H9 (cell line): Measurements from ENCODE around the gene CDC25B. TPM values are rescaled to one million over a fixed set of nuclear protein-coding genes. Genes with fewer than 3 reads are reported as not detected.
A peak's percentile ranks its signal among the peaks of the same experiment; 100 is the strongest.

Source experiments
- DNase-seq: peaks from one replicate; pipeline ENCODE4 v3.0.0-alpha.2; 2017
- H2AFZ ChIP-seq: one replicate; pipeline ENCODE4 v1.6.1; 2013; ENCODE audit warnings: mild to moderate bottlenecking, low read length, control low read depth, moderate library complexity
- H2AK5ac ChIP-seq: 2 replicates; pipeline ENCODE4 v1.6.1; 2013; ENCODE audit warnings: low read length, control low read depth, mixed read lengths; ENCODE audit not compliant: insufficient read length
- H2BK120ac ChIP-seq: one replicate; pipeline ENCODE4 v1.6.1; 2013; ENCODE audit warnings: low read depth, mild to moderate bottlenecking, low read length, control low read depth, inconsistent platforms; ENCODE audit not compliant: poor library complexity, severe bottlenecking
- H2BK12ac ChIP-seq: 2 replicates; pipeline ENCODE4 v1.6.1; 2013; ENCODE audit warnings: low read length, control low read depth, mixed read lengths, low read depth; ENCODE audit not compliant: insufficient read length
- H2BK15ac ChIP-seq: 2 replicates; pipeline ENCODE4 v1.6.1; 2013; ENCODE audit warnings: low read depth, low read length, control low read depth
- H2BK20ac ChIP-seq: one replicate; pipeline ENCODE4 v1.6.1; 2013; ENCODE audit warnings: low read depth, mild to moderate bottlenecking, low read length, control low read depth, inconsistent platforms; ENCODE audit not compliant: poor library complexity, severe bottlenecking
- H2BK5ac ChIP-seq: 2 replicates; pipeline ENCODE4 v1.6.1; 2013; ENCODE audit warnings: low read length, control low read depth, mixed read lengths; ENCODE audit not compliant: insufficient read length
- H3K14ac ChIP-seq: 2 replicates; pipeline ENCODE4 v1.6.1; 2013; ENCODE audit warnings: low read length, control low read depth; ENCODE audit not compliant: insufficient read depth
- H3K18ac ChIP-seq: 2 replicates; pipeline ENCODE4 v1.6.1; 2013; ENCODE audit warnings: low read depth, mild to moderate bottlenecking, mixed read lengths, low read length, control low read depth; ENCODE audit not compliant: insufficient read length
- H3K23ac ChIP-seq: 2 replicates; pipeline ENCODE4 v1.6.1; 2013; ENCODE audit warnings: low read length, control low read depth, mixed read lengths, low read depth; ENCODE audit not compliant: insufficient read length
- H3K23me2 ChIP-seq: 2 replicates; pipeline ENCODE4 v1.6.1; 2013; ENCODE audit warnings: low read depth, mild to moderate bottlenecking, mixed read lengths, low read length, control low read depth; ENCODE audit not compliant: insufficient read length, poor library complexity, severe bottlenecking
- H3K27ac ChIP-seq: 2 replicates; pipeline ENCODE4 v1.5.1; 2013; ENCODE audit warnings: low read length, control low read depth, mixed read lengths, low read depth; ENCODE audit not compliant: insufficient read length
- H3K27me3 ChIP-seq: 2 replicates; pipeline ENCODE4 v1.6.1; 2013; ENCODE audit warnings: low read length, control low read depth, inconsistent platforms; ENCODE audit not compliant: insufficient read depth
- H3K4ac ChIP-seq: 2 replicates; pipeline ENCODE4 v1.6.1; 2013; ENCODE audit warnings: low read depth, mild to moderate bottlenecking, control low read depth, inconsistent platforms, low read length, moderate library complexity
- H3K4me1 ChIP-seq: 2 replicates; pipeline ENCODE4 v1.6.1; 2013; ENCODE audit warnings: low read length, control low read depth, inconsistent platforms; ENCODE audit not compliant: insufficient read depth
- H3K4me2 ChIP-seq: 2 replicates; pipeline ENCODE4 v1.6.1; 2013; ENCODE audit warnings: low read length, control low read depth, mixed read lengths; ENCODE audit not compliant: insufficient read length, insufficient read depth
- H3K56ac ChIP-seq: 2 replicates; pipeline ENCODE4 v1.6.1; 2013; ENCODE audit warnings: low read depth, mild to moderate bottlenecking, mixed read lengths, low read length, control low read depth; ENCODE audit not compliant: insufficient read length
- H3K79me1 ChIP-seq: 2 replicates; pipeline ENCODE4 v1.6.1; 2013; ENCODE audit warnings: low read depth, mild to moderate bottlenecking, moderate library complexity, low read length, control low read depth, inconsistent platforms; ENCODE audit not compliant: insufficient read depth, poor library complexity, severe bottlenecking
- H3K79me2 ChIP-seq: 2 replicates; pipeline ENCODE4 v1.6.1; 2013; ENCODE audit warnings: low read length, control low read depth, inconsistent platforms; ENCODE audit not compliant: insufficient read depth
- H3K9ac ChIP-seq: 2 replicates; pipeline ENCODE4 v1.6.1; 2013; ENCODE audit warnings: low read length, control low read depth, mixed read lengths; ENCODE audit not compliant: insufficient read length; ENCODE audit errors: extremely low read depth
- H3K9me3 ChIP-seq: one replicate; pipeline ENCODE4 v1.6.1; 2013; ENCODE audit warnings: low read depth, low read length, inconsistent platforms; ENCODE audit not compliant: control insufficient read depth
- H3T11ph ChIP-seq: one replicate; pipeline ENCODE4 v1.6.1; 2013; ENCODE audit warnings: mild to moderate bottlenecking, low read length, control low read depth, inconsistent platforms
- H4K20me1 ChIP-seq: one replicate; pipeline ENCODE4 v1.6.1; 2013; ENCODE audit not compliant: control insufficient read depth, insufficient read length, insufficient read depth
- H4K5ac ChIP-seq: 2 replicates; pipeline ENCODE4 v1.6.1; 2013; ENCODE audit warnings: low read depth, mild to moderate bottlenecking, mixed read lengths, low read length, control low read depth; ENCODE audit not compliant: insufficient read length
- H4K8ac ChIP-seq: replicated peaks from 2 replicates; pipeline ENCODE4 v1.6.1; 2013; ENCODE audit warnings: low read length, control low read depth, mixed read lengths, low read depth; ENCODE audit not compliant: insufficient read length
- H4K91ac ChIP-seq: 2 replicates; pipeline ENCODE4 v1.6.1; 2013; ENCODE audit warnings: low read depth, mild to moderate bottlenecking, moderate library complexity, mixed read lengths, low read length, control low read depth; ENCODE audit not compliant: insufficient read length
- H3K27ac Mint-ChIP-seq, 3 experiments: 2 replicates in 2 of 3; 3 replicates in 1 of 3; pipeline ENCODE4 v1.8.0; 2020 to 2021; ENCODE audit warnings: mixed read lengths in 3 of 3, mild to moderate bottlenecking in 1 of 3, moderate library complexity in 1 of 3
- H3K27me3 Mint-ChIP-seq: 2 replicates; pipeline ENCODE4 v1.8.0; 2021; ENCODE audit warnings: low read depth, mild to moderate bottlenecking, moderate library complexity, mixed read lengths
- H3K36me3 Mint-ChIP-seq, 3 experiments: 2 replicates in 2 of 3; 3 replicates in 1 of 3; pipeline ENCODE4 v1.8.0; 2020 to 2021; ENCODE audit warnings: low read depth in 3 of 3, mixed read lengths in 3 of 3; ENCODE audit not compliant: insufficient read depth in 1 of 3
- H3K4me1 Mint-ChIP-seq, 2 experiments: 2 replicates each; pipeline ENCODE4 v1.8.0; 2020; ENCODE audit warnings: mixed read lengths in 2 of 2
- H3K4me3 Mint-ChIP-seq, 2 experiments: 2 replicates in 1 of 2; 3 replicates in 1 of 2; pipeline ENCODE4 v1.8.0; 2020 to 2021; ENCODE audit warnings: mild to moderate bottlenecking in 2 of 2, mixed read lengths in 2 of 2, moderate library complexity in 1 of 2
- H3K9me3 Mint-ChIP-seq, 2 experiments: 2 replicates in 1 of 2; 3 replicates in 1 of 2; pipeline ENCODE4 v1.8.0; 2020; ENCODE audit warnings: mild to moderate bottlenecking in 2 of 2, mixed read lengths in 2 of 2, moderate library complexity in 1 of 2
- CTCF ChIP-seq: fragments of 200-600 bp; sonication (generic); conservative IDR thresholded peaks from 3 replicates; pipeline ENCODE4 v1.8.0; 2021; ENCODE audit warnings: antibody characterized with exemption, mild to moderate bottlenecking
- WGBS: extraction: QIAGEN DNeasy Blood & Tissue Kit; methylation state at CpG from one replicate; pipeline ENCODE4 v1.1.7; 2013; ENCODE audit warnings: missing lambda C conversion rate, low lambda C conversion rate, mixed read lengths; ENCODE audit not compliant: insufficient read length; ENCODE audit errors: extremely low coverage; 5-methylcytosine and 5-hydroxymethylcytosine counted together
- total RNA-seq: library from RNA; stranded (reverse); gene quantifications from 2 replicates; pipeline ENCODE4 v1.2.1, GENCODE V29; 2021

CDC25B gene
- total RNA-seq, 1 experiment from 2014 or later = 24.0 TPM

- no peaks in the 10 kb centered on the region for H4K20me1 ChIP-seq
- peaks cover 2% of the 10 kb centered on the region; the same call in 1 of the 2 replicates for H3K27me3 ChIP-seq
- H3K27ac Mint-ChIP-seq = 0 out of 7 replicates have a peak overlapping the region, but pooled peaks of 1 of the 3 experiments have one; percentile 23
Observed at GRCh38 chr20:3782597-3782996, 13.5 kb upstream of the CDC25B start.

More at GRCh38 chr20:3782597-3782996, 13.5 kb upstream of the CDC25B start:
- H3K36me3 Mint-ChIP-seq = peaks cover 5 to 12% (median 8%) of the 10 kb centered on the region in 3 experiments
- Histone ChIP-seq H3K9me3 (no peaks in the 10 kb centered on the region), H2AFZ (no peak overlapping the region), H3K9ac (no peak overlapping the region), H2BK20ac (no peak overlapping the region), H3K27ac (no peak overlapping the region), H3K23ac (no peak overlapping the region), H4K91ac (no peak overlapping the region), H4K5ac (no peak overlapping the region), H3K4me1 (no peaks in the 10 kb centered on the region), H3K56ac (no peak overlapping the region), H3K79me2 (no peaks in the 10 kb centered on the region), H3K14ac (no peak overlapping the region), H2AK5ac (no peak overlapping the region), H2BK120ac (no peak overlapping the region), H3K4me2 (no peak overlapping the region), H2BK12ac (no peak overlapping the region), H2BK5ac (no peak overlapping the region), H3K79me1 (no peaks in the 10 kb centered on the region), H3K23me2 (peaks cover 16% of the 10 kb centered on the region), H3K18ac (no peak overlapping the region), H4K8ac (no peak overlapping the region), H3T11ph (no peak overlapping the region), H3K4ac (no peak overlapping the region), H2BK15ac (no peak overlapping the region)
- H3K4me3 Mint-ChIP-seq = peak overlapping the region in 1 of 2 experiments; percentile 46; a peak in 2 of 5 replicates
- peaks cover 24 to 37% of the 10 kb centered on the region in 2 experiments for H3K4me1 Mint-ChIP-seq
- no peaks in the 10 kb centered on the region for H3K9me3 Mint-ChIP-seq
- H3K27me3 Mint-ChIP-seq = peaks cover 32% of the 10 kb centered on the region
- WGBS = no CpG with 5 or more reads among the region's 6 CpGs
- DNase-seq = no peak
- no peak for TF ChIP-seq CTCF
